ENCODE data around the gene FBN2.

GRCh38 chr5:128341056-128341455 lies 197.0 kb downstream of the FBN2 start:
- TF ChIP-seq, protein P1, sequence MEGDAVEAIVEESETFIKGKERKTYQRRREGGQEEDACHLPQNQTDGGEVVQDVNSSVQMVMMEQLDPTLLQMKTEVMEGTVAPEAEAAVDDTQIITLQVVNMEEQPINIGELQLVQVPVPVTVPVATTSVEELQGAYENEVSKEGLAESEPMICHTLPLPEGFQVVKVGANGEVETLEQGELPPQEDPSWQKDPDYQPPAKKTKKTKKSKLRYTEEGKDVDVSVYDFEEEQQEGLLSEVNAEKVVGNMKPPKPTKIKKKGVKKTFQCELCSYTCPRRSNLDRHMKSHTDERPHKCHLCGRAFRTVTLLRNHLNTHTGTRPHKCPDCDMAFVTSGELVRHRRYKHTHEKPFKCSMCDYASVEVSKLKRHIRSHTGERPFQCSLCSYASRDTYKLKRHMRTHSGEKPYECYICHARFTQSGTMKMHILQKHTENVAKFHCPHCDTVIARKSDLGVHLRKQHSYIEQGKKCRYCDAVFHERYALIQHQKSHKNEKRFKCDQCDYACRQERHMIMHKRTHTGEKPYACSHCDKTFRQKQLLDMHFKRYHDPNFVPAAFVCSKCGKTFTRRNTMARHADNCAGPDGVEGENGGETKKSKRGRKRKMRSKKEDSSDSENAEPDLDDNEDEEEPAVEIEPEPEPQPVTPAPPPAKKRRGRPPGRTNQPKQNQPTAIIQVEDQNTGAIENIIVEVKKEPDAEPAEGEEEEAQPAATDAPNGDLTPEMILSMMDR (conservative IDR thresholded peaks at IDR 0.05; ENCODE audit: low read depth, low read length), result no peak
- TF ChIP-seq EZH2 (IDR thresholded peaks at IDR 0.05; ENCODE audit: borderline replicate concordance, low read depth, low read length, poor library complexity, severe bottlenecking), result no peak

Data from A673 (cell line).